Measurements from ENCODE around the gene LRRC74B.
"Not testable (repeated sequence)": the region's sequence is repeated elsewhere in the genome, so short reads cannot be mapped to it uniquely, and the experiment has no call there.

The LRRC74B gene

DNA sequence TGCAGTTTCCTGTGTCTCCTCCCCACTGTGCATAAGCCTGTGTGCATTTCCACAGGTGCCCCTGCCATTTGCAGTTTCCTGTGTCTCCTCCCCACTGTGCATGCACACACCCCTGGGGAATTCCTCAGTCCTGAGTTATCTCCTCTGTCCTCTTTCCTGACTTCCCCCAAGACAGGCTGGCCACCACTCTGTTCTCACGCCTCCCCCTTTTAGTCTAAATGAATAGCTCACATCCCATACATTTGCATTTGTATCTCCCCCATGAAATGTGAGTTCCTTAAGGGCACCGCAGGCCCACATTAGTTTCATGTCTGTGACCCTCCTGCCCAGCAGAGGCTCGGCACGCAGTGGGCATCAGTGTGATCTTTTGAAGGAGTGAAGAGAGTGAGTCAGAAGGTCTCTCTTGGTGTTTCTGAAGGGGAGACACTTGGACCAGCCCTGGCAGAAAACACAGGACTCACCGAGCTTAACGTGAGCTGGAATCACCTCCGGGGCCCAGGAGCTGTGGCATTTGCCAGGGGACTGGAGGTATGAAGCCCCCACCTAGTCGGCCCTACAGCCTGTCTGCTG, 6.2 kb downstream of the LRRC74B start:
- no peak for FAIRE-seq
- no peak for DNase-seq (ENCODE audit: extremely low spot score, insufficient read length, low read depth)

- no peak for DNase-seq (ENCODE audit: extremely low spot score, insufficient read length, low read depth)
- no peak for FAIRE-seq
Observed at GRCh38 chr22:21052715-21053459, 7.1 kb downstream of the LRRC74B start.

GRCh38 chr22:21054046-21054713, 8.4 kb downstream of the LRRC74B start:
- FAIRE-seq (no peak), DNase-seq (ENCODE audit: extremely low spot score, insufficient read length, low read depth) (no peak)

DNA sequence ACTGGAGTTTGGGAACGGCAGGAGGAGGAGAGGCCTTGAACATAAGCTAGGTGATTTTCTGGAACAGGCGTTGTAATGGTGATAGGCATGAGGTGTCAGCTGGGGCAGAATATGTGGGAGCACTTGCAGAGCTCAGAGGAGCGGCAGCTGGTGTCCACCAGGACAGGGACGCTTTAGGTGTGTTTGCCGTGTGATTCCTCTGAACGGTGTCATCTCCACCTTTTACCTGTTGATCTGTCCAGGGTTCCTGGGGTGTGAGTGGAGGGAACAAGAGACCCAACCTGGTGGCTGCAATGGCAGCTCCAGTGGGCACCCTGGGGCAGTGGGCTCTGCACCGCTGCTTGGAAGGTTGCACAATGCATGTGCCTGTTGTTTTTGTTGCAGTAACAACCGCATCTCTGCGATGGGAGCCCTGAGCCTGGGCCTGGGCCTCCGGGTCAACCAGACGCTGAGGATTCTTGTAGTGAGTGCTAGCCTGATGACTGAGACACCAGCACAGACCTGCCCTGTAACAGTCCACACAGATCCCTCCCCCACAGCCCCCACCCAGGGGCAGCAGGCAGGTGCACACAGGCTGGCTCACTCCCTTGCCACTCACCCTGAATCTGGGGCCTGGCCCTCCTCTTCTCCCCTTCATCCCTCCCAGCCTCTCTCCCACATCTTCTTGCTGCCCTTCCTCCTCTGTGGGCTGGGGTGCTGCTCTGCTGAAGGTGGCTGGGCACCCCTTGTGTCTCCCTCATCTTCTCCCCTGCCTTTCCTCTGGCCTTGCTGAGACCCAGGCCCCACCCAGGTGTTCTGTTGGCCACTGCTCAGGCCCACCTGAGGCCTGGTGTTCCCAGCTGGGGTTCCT, 9.2 kb downstream of the LRRC74B start:
- FAIRE-seq (no peak), DNase-seq (ENCODE audit: extremely low spot score, insufficient read length, low read depth) (no peak)

- no peak for DNase-seq (ENCODE audit: extremely low spot score, insufficient read length, low read depth)
- FAIRE-seq = no peak
Observed at GRCh38 chr22:21055564-21055834, 9.8 kb downstream of the LRRC74B start.

DNA sequence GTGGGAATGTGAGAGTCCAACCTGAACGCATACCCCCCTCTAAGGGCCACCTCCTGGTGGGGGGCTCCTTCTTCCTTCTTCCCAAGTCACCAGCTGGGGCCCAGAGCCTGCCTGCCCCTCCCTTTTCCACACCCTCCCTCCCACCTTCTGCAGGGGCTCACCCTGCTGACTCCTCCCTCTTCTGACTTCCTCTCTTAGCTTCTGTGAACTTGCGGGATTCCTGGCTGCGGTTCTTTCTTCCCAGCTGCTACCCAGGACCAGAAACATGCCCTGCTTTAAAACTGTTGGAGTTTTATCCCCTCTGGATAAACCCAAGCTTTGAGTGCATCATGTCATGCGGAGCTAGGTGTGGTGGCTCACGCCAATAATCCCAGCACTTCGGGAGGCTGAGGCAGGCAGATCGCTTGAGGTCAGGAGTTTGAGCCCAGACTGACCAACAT, 10.2 kb downstream of the LRRC74B start:
- DNase-seq (ENCODE audit: extremely low spot score, insufficient read length, low read depth) (no peak), FAIRE-seq (no peak)

- FAIRE-seq; DNase-seq (ENCODE audit: extremely low spot score, insufficient read length, low read depth): not testable (repeated sequence)
Observed at GRCh38 chr22:21060363-21060762, 14.6 kb downstream of the LRRC74B start.

DNA sequence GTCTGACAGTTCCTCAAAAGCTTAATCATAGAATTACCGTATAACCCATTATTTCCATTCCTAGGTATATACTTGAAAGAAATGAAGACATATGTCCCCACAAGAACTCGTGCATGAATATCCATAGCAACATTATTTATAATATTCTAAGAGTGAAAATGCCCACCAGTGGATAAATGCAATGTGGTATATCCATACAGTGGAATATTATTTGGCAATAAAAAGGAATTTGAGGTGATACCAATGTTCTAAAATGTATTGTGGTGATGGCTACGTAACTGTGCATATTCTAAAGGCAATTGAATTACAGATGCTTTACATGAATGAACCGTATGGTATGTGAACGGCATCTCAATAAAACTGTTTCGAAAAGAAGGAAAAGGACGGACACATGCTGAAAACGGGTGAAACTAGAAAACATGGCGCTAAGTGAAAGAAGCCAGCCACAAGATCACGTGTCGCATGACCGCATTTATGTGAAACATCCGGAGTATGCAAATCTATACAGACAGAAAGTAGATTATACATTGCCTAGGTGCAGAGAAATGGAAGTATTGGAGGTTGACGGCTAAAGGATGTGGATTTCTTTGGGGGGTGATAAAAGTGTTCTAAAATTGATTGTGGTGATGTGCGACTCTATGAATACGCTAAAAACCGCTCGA, 16.0 kb downstream of the LRRC74B start:
- not testable (repeated sequence) for FAIRE-seq; DNase-seq (ENCODE audit: extremely low spot score, insufficient read length, low read depth)

GRCh38 chr22:21064425-21064824, 18.7 kb downstream of the LRRC74B start:
- not testable (repeated sequence) for DNase-seq (ENCODE audit: extremely low spot score, insufficient read length, low read depth); FAIRE-seq

DNA sequence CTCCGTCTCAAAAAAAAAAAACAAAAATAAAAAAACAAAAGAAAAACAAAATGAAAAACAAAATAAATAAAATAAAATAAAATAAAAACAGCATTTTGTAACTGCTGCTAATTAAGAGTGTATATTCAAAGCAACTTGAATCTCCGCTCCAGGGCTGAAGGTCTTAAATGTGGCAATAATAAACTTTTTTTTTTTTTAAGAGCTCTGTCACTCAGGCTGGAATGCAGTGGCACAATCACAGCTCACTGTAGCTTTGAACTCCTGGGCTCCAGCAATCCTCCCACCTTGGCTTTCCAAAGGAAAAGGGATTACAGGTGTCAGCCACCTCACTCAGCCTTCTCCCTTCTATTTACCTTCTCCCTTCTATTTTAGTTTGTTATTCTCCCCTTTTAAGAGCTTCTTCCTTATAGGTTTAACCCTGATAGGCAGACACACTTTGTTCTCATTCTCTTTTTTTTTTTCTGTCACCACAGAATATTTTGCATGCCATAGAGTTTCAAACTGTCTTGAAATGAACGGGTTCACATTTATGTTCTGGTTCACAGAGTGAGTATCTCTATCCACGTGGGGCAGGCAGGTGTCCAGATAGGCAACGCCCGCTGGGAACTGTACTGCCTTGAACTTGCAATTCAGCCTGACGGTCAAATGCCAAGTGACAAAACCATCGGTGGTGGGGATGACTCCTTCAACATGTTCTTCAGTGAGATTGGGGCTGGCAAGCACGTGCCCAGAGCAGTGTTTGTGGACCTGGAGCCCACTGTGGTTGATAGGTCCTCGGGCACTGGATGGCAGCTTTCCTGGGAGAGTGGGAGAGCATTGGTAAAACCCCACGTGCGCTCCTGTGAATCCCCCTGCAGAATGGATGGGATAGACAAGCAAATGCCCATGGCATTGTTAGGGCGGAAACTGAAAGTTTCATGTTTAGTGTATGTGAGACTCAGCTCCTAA, 19.4 kb downstream of the LRRC74B start:
- FAIRE-seq = no peak
- DNase-seq (ENCODE audit: extremely low spot score, insufficient read length, low read depth) = no peak

DNA sequence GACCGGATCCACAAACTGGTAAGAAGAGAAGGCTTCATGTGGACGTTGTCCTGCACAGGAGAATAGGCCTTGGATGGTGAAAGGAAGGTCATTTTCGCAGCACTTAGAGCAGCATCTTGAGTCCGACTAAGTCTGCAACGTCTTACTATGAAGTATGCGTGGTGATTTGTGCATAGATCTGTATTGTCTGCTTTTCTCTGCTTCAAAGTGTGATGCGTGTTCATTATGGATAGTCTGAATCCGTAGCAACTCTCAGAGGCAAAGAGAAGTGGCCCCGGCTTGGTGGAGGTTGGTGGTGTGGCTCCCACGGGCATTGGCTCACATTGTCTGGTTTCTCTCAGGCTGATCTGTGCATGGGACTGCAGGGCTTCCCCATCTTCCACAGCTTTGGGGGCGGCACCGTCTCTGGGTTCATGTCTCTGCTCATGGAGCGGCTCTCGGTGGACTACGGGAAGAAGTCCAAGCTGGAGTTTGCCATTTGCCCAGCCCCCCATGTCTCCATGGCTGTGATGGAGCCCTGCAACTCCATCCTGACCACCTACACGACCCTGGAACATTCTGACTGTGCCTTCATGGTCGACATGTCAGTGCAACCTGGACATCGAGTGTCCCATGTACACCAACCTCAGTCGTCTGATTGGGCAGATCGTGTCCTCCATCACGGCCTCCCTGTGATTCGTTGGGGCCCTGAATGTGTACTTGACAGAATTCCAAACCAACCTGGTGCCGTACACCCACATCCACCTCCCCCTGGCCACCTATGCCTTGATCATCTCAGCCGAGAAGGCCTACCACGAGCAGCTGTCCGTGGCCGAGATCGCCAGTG, 21.5 kb downstream of the LRRC74B start:
- FAIRE-seq = no peak
- no peak for DNase-seq (ENCODE audit: extremely low spot score, insufficient read length, low read depth)

DNA sequence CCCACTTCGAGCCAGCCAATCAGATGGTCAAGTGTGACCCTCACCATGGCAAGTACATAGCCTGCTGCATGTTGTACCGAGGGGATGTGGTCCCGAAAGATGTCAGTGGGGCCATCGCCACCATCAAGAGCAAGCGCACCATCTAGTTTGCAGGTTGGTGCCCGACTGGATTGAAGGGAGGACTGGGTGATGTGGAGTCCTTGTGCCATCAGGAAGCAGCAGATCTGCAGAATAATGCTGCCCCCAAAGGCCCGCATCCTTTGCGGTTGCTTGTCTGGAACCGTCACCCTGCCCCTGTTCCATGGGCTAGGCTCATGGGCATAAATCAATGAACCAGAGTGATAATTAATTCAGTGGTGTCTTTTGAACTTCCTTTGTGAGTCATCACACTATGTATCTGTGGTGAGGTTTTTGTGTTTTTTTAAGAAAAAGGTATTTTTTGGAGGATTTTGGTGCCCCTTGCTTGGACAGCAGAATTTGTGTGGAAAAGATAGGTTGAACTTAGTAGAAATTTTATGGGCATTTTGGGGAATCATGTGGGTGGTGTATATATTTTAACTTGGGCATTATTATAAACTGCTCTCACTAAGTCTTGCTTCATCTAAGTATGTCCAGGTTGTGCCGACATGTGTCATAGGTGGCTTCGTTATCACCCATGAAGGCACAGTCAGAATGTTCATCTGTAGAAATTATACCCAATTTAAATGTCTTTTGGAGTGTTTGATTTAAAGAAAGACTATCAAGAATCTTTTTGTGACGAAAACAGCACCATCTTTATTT, 22.3 kb downstream of the LRRC74B start:
- DNase-seq (ENCODE audit: extremely low spot score, insufficient read length, low read depth) (no peak), FAIRE-seq (no peak)

- DNase-seq (ENCODE audit: extremely low spot score, insufficient read length, low read depth) (no peak), FAIRE-seq (no peak)
Observed at GRCh38 chr22:21068681-21069276, 23.0 kb downstream of the LRRC74B start.

- DNase-seq (ENCODE audit: extremely low spot score, insufficient read length, low read depth) (no peak), FAIRE-seq (no peak)
Observed at GRCh38 chr22:21069375-21069774, 23.6 kb downstream of the LRRC74B start.

DNA sequence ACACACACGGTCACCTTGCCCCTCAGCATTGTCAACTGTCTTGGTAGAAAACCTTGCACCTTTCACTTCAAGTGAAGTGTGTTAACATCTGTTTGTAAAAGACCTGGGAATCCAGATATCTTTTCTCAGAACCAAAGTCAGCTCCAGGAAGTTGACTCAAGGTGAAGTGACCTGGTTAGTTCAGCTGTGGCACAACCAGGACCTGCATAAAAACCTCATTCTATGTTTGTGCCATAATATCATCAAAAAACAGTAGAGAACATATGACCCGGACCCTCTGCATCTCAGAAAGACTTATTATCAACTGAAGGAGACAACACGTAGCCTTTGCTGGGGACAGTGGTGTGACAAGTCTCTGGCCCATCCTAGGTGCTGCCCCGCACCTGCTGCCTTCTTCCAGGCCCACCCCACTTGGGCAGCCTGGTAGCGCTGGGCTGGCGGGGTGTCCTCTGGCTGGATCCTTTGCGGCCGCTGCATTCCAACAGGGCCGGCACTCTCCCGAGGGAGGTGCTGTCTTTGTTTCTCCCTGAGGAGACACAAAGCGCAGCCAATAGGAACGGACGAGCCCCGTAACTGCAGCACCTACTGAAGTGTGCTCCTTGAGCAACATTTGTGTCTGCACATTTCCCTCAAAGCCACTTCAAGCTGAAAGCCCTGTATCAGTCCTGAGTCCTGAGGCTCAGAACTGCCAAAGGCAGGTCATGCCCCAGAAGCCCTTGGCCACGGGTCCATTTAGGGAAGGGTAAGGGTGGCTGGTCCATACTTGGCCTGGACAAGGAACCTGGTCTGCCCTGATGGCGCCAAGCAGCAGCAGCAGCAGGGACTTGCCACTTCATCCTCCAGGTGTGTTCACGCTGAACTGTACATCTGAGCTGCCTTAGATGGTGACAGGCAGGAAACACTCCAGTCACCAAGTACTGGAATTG, 25.2 kb downstream of the LRRC74B start:
- DNase-seq (ENCODE audit: extremely low spot score, insufficient read length, low read depth) (no peak), FAIRE-seq (no peak)

DNA sequence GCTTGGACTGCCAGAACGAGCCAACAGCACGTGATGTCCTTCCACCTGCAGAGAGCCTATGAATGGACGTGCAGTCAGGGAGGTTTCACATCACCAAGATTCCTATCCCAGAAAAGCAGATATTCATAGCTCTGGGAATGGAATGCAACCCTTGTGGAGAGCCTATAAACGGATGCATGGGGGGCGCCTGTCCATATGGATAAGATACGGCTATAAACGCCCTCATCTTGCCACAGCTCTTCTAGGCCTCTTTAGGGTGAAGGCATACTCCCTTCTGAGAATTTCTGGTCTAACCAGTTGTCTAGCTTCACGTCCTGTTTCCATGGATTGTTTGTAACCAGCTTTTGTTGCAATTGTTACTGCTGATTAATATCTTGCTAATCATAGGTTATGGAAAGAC, 26.1 kb downstream of the LRRC74B start:
- not testable (repeated sequence) for DNase-seq (ENCODE audit: extremely low spot score, insufficient read length, low read depth); FAIRE-seq
